H1 (cell line): ENCODE results near the gene IL21R. TPM values are rescaled to one million over a fixed set of nuclear protein-coding genes. Genes with fewer than 3 reads are reported as not detected.

Source experiments
- CBX8 ChIP-seq: fragments of 300-800, 300-1000 bp; sonication (generic); IDR thresholded peaks from 2 replicates; pipeline ENCODE4 v1.7.1; 2016; ENCODE audit warnings: low read depth, low read length, borderline replicate concordance
- YY1 ChIP-seq: IDR thresholded peaks from 2 replicates; pipeline ENCODE4 v1.6.1; 2011; ENCODE audit warnings: low read depth, mild to moderate bottlenecking, low read length
- polyA plus RNA-seq, 7 experiments: library from polyadenylated mRNA; depleted of rRNA in 3 of 7; stranded (reverse) in 5 of 7; unstranded in 2 of 7; fragments of >200 nt in 5 of 7; fragments of 200-250 nt in 2 of 7; gene quantifications; 1 replicate in 5 of 7; 2 replicates in 1 of 7; 4 replicates in 1 of 7; pipeline versions ENCODE4 v1.2.1 to v1.2.3, GENCODE V29; 2011 to 2013; ENCODE audit warnings: missing spikeins in 2 of 7, mixed read lengths in 2 of 7
- total RNA-seq: library from RNA; stranded (reverse); fragmentation: NEBNext Ultra II Directional; extraction: Animal tissue kit (Norgen Biotek cat#: 25700); gene quantifications from 2 replicates; pipeline ENCODE4 v1.2.1, GENCODE V29; 2021

Gene IL21R
- total and polyA plus RNA-seq, 2 of the 8 experiments (the other 6 are each of a cell fraction or from before 2014, with no cell fraction given) = 0.34 to 0.70 TPM

- no peak for TF ChIP-seq CBX8
- TF ChIP-seq YY1 = no peak
Measured at GRCh38 chr16:27470567-27471431, 68.8 kb downstream of the IL21R start (continued).
